Common myeloid progenitor, CD34-positive (primary cell): ENCODE data around the gene KIRREL3.

Experiments used
- CTCF ChIA-PET: fragments of 350-600 bp; sonication (Branson Sonifier 250); formaldehyde crosslinking; loops from one replicate; lab custom pipeline; 2021; ENCODE audit warnings: antibody characterized with exemption; lab: Charles Lee
- POLR2A ChIA-PET: fragments of 350-600 bp; sonication (Branson Sonifier 250); formaldehyde crosslinking; loops from one replicate; lab custom pipeline; 2021; ENCODE audit warnings: antibody characterized with exemption; lab: Charles Lee
- DNase-seq, 3 donors: peaks; one replicate each; pipeline versions ENCODE4 v3.0.0 to v3.0.0-alpha.2; 2013
- H3K27ac ChIP-seq, 2 experiments: 1 replicate in 1 of 2; 2 replicates in 1 of 2; pipeline ENCODE4 v1.7.0; 2013; ENCODE audit warnings: inconsistent platforms in 2 of 2, low read length in 2 of 2, mild to moderate bottlenecking in 2 of 2, low read depth in 1 of 2, moderate library complexity in 1 of 2; ENCODE audit not compliant: severe bottlenecking in 2 of 2, insufficient read depth in 1 of 2, poor library complexity in 1 of 2
- H3K27me3 ChIP-seq, 5 experiments: replicated peaks in 2 of 5; 1 replicate in 3 of 5; 2 replicates in 2 of 5; pipeline versions ENCODE4 v1.6.1 to v1.7.0; 2013; ENCODE audit warnings: low read length in 4 of 5, mild to moderate bottlenecking in 2 of 5, moderate library complexity in 2 of 5, inconsistent platforms in 1 of 5; ENCODE audit not compliant: insufficient read depth in 5 of 5, control insufficient read depth in 4 of 5
- H3K36me3 ChIP-seq, 4 experiments: 1 replicate in 2 of 4; 2 replicates in 2 of 4; pipeline versions ENCODE4 v1.6.1 to v1.7.0; 2013; ENCODE audit warnings: low read length in 3 of 4, control low read depth in 1 of 4, mild to moderate bottlenecking in 1 of 4; ENCODE audit not compliant: control insufficient read depth in 4 of 4, insufficient read depth in 4 of 4
- H3K4me1 ChIP-seq, 4 experiments: 1 replicate in 3 of 4; 2 replicates in 1 of 4; pipeline versions ENCODE4 v1.6.1 to v1.7.1; 2013; ENCODE audit warnings: low read length in 3 of 4, mild to moderate bottlenecking in 3 of 4, control low read depth in 1 of 4, inconsistent platforms in 1 of 4, moderate library complexity in 1 of 4; ENCODE audit not compliant: control insufficient read depth in 4 of 4, insufficient read depth in 4 of 4; ENCODE audit errors: control extremely low read depth in 1 of 4
- H3K4me3 ChIP-seq, 7 experiments: 1 replicate in 4 of 7; 2 replicates in 3 of 7; pipeline versions ENCODE4 v1.5.1 to v1.7.0; 2013; ENCODE audit warnings: mild to moderate bottlenecking in 7 of 7, low read length in 6 of 7, moderate library complexity in 6 of 7, inconsistent platforms in 2 of 7, low read depth in 2 of 7, control low read depth in 1 of 7; ENCODE audit not compliant: insufficient read depth in 4 of 7, control insufficient read depth in 1 of 7; ENCODE audit errors: extremely low read depth in 1 of 7
- H3K9me3 ChIP-seq, 5 experiments: 1 replicate in 4 of 5; 2 replicates in 1 of 5; pipeline versions ENCODE4 v1.6.1 to v1.7.1; 2013; ENCODE audit warnings: low read length in 4 of 5, mild to moderate bottlenecking in 2 of 5, inconsistent platforms in 1 of 5, low read depth in 1 of 5, moderate library complexity in 1 of 5; ENCODE audit not compliant: control insufficient read depth in 4 of 5, insufficient read depth in 2 of 5; ENCODE audit errors: control extremely low read depth in 1 of 5
- WGBS: methylation state at CpG from one replicate; pipeline ENCODE4 v1.1.5; 2013; ENCODE audit not compliant: insufficient coverage; 5-methylcytosine and 5-hydroxymethylcytosine counted together

The KIRREL3 gene

DNA sequence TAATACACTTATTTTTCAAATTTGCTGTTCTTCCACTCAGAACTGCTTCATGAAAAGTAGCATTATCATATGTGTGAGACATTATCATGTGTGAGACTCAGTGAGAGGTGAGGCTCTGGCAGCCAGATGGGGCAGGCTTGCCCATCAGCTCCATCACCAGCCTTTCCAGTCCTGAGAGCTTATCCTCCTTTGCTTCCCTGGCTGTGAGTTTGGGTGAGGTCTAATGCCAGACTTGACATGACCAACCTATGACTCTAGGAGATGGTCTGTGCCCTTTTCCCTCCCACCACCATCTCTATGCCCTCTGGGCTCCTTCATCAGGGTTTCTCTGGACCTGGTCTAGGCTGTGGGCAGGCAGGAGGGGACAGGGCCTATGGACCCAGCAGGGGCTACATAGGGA lies 145.0 kb downstream of the KIRREL3 start:
- no peaks in the 10 kb centered on the region for H3K9me3 ChIP-seq
- H3K36me3 ChIP-seq, result no peaks in the 10 kb centered on the region
- H3K27ac ChIP-seq, result no peak overlapping the region
- CTCF ChIA-PET, result no interaction called here
- H3K4me1 ChIP-seq, result no peaks in the 10 kb centered on the region
- POLR2A ChIA-PET, result no interaction called here
- no peak for DNase-seq
- peaks cover 0 to 9% (median 0%) of the 10 kb centered on the region in 5 experiments for H3K27me3 ChIP-seq
- H3K4me3 ChIP-seq, result no peak overlapping the region

- WGBS, result no CpG with 5 or more reads among the region's 2 CpGs
- Histone ChIP-seq H3K27ac (no peak overlapping the region), H3K4me3 (no peak overlapping the region), H3K4me1 (no peaks in the 10 kb centered on the region), H3K9me3 (no peaks in the 10 kb centered on the region), H3K27me3 (no peaks in the 10 kb centered on the region), H3K36me3 (no peaks in the 10 kb centered on the region)
- CTCF ChIA-PET, result no interaction called here
- DNase-seq, result no peak
- POLR2A ChIA-PET, result no interaction called here
Observed at GRCh38 chr11:126853732-126854131, 146.8 kb downstream of the KIRREL3 start.

DNA sequence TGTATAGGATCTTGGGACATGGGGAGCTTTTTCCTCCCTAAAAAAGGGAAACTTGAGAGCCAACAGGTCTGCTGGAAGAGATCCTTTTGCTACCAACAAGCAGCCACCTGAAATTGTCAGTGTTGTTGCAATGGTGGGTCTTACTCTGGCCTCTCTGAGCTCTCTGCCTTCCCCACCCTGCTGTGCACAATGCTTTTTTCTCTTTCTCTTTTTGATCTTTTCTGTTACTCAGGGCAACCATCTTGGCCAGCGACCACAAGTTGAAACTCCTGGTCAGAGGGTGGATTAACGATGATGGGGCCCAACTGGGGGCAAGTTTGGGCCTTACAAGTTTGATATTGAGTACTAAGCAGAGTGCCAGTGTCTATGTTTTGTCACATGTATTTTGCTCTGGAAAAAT lies 155.8 kb downstream of the KIRREL3 start:
- ChIA-PET POLR2A (no interaction called here), CTCF (no interaction called here)
- DNase-seq, result no peak
- no peak overlapping the region for H3K27ac ChIP-seq
- peaks cover 0 to 9% (median 0%) of the 10 kb centered on the region in 5 experiments for H3K27me3 ChIP-seq
- H3K36me3 ChIP-seq, result no peaks in the 10 kb centered on the region
- no peak overlapping the region for H3K4me3 ChIP-seq
- WGBS, result 100% methylated on average over 2 of the region's 2 CpGs
- no peaks in the 10 kb centered on the region for H3K4me1 ChIP-seq
- H3K9me3 ChIP-seq, result no peaks in the 10 kb centered on the region

DNA sequence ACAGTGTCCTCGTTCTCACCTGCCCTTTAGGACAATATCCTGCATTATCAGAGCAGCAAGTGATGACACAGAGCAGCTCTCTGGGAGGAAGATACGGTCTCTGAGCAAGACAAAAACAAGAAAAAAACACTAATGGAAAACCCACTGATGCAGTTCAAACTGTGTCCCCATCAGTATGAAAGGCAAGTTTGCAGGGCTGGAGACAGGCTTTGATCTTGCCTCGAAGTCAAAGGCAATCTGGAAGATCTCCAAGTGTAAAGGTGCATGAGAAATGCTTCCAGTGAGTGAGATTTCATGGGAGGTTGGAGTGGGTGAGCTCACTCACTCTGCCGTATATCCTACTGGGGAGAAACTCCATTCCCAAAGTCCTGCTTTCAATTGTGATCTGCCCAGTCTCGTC lies 157.5 kb downstream of the KIRREL3 start:
- H3K9me3 ChIP-seq, result no peaks in the 10 kb centered on the region
- no peak for DNase-seq
- H3K4me3 ChIP-seq, result no peak overlapping the region
- H3K27ac ChIP-seq, result no peak overlapping the region
- no peaks in the 10 kb centered on the region for H3K36me3 ChIP-seq
- ChIA-PET POLR2A (no interaction called here), CTCF (no interaction called here)
- peaks cover 0 to 14% (median 0%) of the 10 kb centered on the region in 5 experiments for H3K27me3 ChIP-seq
- H3K4me1 ChIP-seq, result no peaks in the 10 kb centered on the region
- 79% methylated on average over 3 of the region's 5 CpGs for WGBS

- no peak for DNase-seq
Observed at GRCh38 chr11:126841999-126842398, 158.6 kb downstream of the KIRREL3 start.

DNA sequence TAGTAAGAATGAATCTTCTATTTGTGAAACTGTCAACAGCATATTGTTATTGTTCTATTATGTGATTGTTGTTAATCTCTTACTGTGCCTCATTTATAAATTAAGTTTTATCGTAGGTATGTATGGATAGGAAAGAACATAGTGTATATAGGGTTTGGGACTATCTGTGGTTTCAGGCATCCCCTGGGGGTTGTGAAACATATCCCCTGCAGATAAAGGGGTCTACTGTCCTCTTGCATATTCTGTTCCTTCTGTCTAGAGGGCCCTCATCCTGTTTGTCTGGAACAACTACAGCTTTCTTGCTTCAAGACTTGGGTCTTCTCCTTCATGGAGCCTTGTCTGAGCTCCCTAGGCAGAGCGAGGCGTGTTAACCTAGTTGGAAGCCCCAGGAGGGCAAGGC lies 159.6 kb downstream of the KIRREL3 start:
- no peak for DNase-seq
- no peaks in the 10 kb centered on the region for H3K36me3 ChIP-seq
- H3K27me3 ChIP-seq, result peaks cover 0 to 14% (median 0%) of the 10 kb centered on the region in 5 experiments
- ChIA-PET CTCF (interaction anchor here (1.1 kb wide), 1 partner anchor 8 kb away, joined by 3 read pairs; no protein-coding TSS in a partner anchor), POLR2A (no interaction called here)
- H3K4me3 ChIP-seq, result no peak overlapping the region
- no peaks in the 10 kb centered on the region for H3K4me1 ChIP-seq
- 100% methylated on average over 3 of the region's 3 CpGs for WGBS
- no peak overlapping the region for H3K27ac ChIP-seq
- peaks cover 0 to under 1% (median 0%) of the 10 kb centered on the region in 5 experiments for H3K9me3 ChIP-seq

More at GRCh38 chr11:126841999-126842398, 158.6 kb downstream of the KIRREL3 start:
- POLR2A ChIA-PET, result no interaction called here
- Histone ChIP-seq H3K27ac (no peak overlapping the region), H3K4me1 (no peaks in the 10 kb centered on the region), H3K36me3 (no peaks in the 10 kb centered on the region), H3K27me3 (peaks cover 0 to 14% (median 0%) of the 10 kb centered on the region in 5 experiments), H3K9me3 (no peaks in the 10 kb centered on the region), H3K4me3 (no peak overlapping the region)
- 88% methylated on average over 4 of the region's 6 CpGs for WGBS
- CTCF ChIA-PET, result interaction anchor here (1.1 kb wide), 1 partner anchor 9 kb away, joined by 3 read pairs; no protein-coding TSS in a partner anchor

- DNase-seq, result no peak
- 100% methylated on average over 2 of the region's 7 CpGs for WGBS
- CTCF ChIA-PET, result no interaction called here
Observed at GRCh38 chr11:126840201-126840886, 160.2 kb downstream of the KIRREL3 start.

More at GRCh38 chr11:126840201-126840886, 160.2 kb downstream of the KIRREL3 start:
- no peaks in the 10 kb centered on the region for H3K36me3 ChIP-seq
- no peak overlapping the region for H3K4me3 ChIP-seq
- POLR2A ChIA-PET, result no interaction called here
- H3K27ac ChIP-seq, result no peak overlapping the region
- H3K27me3 ChIP-seq, result peaks cover 0 to 14% (median 0%) of the 10 kb centered on the region in 5 experiments
- peaks cover 0 to 5% (median 0%) of the 10 kb centered on the region in 5 experiments for H3K9me3 ChIP-seq
- no peaks in the 10 kb centered on the region for H3K4me1 ChIP-seq
